NCI-H748 (cell line): ENCODE measurements around the gene RTP2.

Source experiments
- DNase-seq: peaks from one replicate; lab custom pipeline; 2025; ENCODE audit not compliant: unreplicated experiment; lab: John Stamatoyannopoulos, UW

The RTP2 gene

DNA sequence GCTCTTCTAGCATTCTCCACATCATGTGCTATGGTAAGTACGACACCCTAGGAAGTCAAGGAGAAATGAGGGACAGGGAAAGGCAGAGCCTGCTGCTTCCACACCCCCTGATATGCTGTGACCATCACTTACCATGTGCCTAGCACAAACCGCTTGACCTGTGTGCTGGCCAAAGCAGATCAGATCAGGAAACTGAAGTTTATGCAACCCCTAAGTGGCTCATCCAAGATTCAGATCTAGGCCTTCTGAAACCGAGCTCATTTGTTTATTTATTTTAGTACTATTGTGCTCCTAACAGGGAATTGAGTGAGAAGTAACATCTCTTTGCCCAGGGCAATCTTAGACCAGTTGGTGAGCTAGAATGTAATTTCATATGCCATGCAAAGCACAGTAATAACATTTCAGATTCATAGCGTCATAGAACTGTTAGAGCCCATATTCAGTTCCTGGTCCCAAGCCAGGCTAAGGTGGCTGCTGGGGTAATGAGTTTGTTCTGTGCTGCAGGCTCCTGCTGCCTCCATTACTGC lies at the start of gene RTP2:
RTP2 (minus strand) TSS at position 51 of the 527 bp plus-strand sequence. CDS start 429 bp downstream, outside the sequence.
- no peak for DNase-seq

DNA sequence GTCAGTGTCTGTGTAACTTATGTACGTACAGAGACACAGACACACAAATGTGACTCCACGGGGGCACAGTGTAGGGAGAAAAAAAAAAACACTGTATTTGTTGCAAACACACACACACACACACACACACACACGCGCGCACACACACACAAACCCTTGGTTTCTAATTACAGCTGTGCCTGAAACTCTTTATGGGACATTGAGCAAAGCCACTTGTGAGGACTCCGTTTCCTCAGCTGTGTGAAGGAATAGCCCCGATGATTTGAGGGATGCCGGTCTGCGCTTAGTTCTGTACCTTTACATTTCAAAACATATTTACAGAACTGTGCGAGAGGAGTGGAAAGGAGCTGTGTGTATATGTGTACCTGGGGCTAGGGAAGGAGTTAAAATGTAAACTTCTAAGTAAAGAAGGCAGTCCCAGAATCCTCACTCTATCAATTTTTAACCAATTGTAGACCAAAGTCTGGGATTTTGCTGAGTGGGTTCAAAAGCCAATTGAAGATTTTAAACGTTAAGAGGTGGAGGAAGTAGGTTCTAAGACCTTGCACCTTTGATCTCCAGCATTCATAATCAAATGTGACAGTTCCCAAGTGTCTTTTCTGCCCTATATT lies 48.3 kb upstream of the RTP2 start:
- peak; percentile 14 for DNase-seq

DNA sequence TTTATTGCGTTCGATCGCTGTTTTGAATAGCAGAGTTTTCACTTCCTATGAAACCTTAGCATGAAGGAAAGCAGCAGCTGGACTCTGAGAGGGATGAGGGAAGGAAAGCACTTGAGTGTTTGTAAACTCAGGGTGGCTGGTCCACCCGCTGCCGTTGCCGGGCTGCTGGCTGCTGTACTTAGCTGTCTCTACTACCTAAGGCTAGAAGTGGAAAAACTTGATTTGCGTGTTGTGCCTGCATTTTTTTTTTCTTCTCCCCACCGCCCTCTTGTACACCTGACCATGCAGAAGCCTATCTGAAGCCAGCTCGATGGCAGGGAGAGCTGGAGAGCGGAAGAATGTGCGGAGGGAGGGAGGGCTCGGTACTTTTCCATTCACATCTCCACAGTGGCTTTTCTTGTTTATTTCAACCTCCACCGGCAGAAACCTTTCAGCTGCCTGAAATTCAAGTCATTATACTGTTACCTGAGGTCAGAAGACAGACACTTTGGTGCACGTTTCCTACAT lies 47.7 kb upstream of the RTP2 start:
- peak; percentile 72 for DNase-seq

GRCh38 chr3:187748050-187748481 lies 45.7 kb upstream of the RTP2 start:
- DNase-seq = peak; percentile 52

- DNase-seq = no peak
Measured at GRCh38 chr3:187747506-187747905, 45.1 kb upstream of the RTP2 start.

DNA sequence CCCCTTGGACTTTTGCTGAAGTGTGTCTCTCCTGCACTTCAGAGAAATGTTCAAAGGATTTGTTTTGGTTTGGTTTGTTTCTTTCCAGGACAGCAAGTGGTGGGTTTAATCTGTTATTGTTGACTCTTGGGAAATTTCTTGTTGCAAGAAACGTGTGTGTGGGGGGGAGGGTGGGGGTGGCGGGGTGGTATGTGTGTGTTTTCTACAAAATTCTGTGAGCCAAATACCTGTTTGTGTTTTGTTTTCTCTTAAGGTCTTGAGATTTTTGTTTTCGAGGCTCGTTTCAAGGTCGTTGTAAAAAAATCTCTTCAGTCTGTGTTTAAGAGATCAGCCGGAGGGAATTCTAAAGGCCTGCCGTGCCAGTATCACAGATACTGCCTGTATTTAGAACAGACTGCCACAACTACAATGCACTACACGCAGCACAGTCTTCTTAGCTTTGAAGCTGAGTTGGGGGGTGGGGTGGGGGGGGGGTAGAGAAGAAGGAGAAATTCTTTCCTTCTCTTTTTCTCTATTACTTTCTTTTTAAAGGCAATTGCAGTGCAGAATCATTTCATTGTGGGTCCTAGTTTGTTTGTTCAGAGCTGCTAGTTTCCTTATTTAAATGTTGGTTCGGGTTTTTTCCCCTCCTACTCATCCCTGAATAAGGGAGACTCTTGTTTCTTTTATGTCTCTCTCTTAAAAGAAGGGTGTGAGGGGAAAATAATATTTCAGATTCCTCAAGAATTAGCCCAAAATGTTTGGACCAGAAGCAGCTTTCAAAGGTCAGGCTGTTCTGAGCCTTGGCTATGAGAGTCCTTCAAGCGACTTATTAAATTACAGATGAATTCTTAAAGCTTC lies 44.3 kb upstream of the RTP2 start:
- DNase-seq = no peak

DNA sequence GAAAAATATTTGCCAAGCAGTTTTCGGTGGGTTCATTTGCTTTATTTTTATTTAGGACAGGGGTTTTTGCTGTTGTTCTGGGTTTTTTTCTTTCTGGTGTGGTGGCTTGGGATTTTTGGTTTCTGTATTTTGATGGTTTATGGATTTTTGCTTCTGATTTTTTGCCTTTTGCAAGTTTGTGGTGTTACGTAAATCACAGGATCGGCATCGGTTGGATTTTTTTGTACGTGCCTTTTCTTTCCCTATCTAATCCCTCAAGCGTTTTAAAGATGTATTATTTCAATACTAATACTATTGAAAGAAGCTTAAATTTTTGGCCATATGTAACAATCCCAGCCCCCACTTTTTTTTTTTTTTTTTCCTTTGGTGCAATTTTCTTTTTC lies 43.7 kb upstream of the RTP2 start:
- no peak for DNase-seq

GRCh38 chr3:187745201-187746058 lies 43.1 kb upstream of the RTP2 start, which contains the start of gene BCL6:
TSS of gene BCL6 (minus strand) at chr3:187745468. CDS start at chr3:187733693, 11,775 bp downstream.
- peak; percentile 80 for DNase-seq

DNA sequence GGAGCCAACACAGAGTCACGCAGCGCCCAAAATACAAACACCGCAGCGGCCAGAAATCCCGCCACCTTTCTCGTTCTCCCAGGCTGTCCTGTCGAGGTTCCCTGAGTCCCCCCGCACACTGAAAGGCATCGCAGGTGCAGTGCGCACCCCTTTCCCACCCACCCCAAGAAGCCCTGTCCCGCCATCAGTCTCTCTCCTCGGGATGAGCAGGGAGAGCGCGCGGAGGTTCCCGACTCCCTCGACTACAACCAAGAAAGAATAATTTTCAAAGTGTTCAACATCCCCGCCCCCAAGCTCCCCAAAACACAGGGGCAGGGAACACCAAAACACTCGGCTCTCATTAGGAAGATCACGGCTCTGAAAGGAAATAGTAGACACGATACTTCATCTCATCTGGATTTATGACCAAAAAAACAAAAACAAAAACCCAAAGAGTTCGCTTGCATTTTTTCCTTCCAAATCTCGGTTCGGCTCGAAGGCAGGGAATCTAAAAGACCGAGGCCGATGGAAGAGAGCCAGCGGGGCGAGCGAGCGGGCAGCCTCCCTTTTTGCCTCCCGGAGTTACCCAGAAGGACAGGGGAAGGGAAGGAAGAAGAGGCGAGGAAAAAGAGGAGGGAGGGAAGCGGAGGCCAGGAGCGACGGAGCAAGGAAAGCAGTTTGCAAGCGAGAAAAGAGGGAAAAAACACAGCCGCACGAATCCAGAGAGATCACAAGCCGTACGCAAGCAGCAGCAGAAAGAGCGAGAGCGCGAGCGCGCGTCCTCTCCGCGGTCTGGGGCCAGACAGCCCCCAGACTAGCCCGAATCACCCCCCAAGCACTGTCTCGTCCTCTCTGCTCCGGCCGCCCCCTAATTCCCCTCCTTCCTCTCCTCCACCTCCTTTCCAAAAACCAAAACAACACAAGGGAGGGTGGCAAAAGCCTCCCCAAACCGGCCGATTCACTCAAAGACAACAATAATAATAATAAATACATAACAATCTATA lies 42.1 kb upstream of the RTP2 start:
- peak; percentile 40 for DNase-seq

- peak; percentile 21 for DNase-seq
Measured at GRCh38 chr3:187743195-187744141, 41.1 kb upstream of the RTP2 start.

GRCh38 chr3:187742351-187743171 lies 40.2 kb upstream of the RTP2 start:
- no peak for DNase-seq

GRCh38 chr3:187741403-187742350 lies 39.3 kb upstream of the RTP2 start:
- peak; percentile 52 for DNase-seq

GRCh38 chr3:187740421-187741399 lies 38.4 kb upstream of the RTP2 start:
- peak; percentile 34 for DNase-seq

DNA sequence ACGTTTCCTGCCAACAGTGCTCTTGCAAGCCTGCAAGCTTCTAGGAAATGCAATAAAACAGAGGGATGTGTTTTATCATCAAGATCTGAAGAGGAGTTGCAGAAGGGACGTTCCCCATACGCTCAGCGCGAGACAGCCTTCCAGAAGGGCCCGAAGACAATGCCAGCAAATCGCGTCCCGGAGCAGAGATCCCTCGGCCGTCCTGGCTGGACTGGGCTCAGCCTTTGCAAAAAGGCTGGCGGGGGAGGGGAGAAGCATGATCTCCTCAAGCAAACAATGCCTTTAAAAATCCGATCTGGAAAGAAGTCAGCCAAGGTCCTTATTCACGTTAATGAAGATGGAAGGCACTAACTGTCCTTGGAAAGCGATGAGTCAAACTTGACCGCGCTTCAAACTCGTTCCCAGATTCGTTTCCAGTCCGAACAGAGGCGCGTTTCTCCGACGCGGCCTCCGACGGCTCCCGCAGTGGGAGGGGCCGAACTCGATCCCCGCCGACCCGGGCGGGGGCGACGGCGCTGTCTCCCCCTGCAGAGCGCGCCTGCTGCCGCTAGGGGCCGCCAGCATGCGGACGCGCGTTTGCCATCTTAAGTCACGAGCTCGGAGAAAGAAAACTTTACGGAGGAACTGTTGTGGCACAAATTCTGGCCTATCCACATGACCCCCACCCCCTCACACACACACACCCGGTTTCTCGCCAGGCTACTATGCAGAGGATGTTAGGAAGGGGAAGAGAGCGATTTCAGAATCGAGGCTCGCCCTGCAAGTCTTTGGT lies 37.4 kb upstream of the RTP2 start:
- peak; percentile 44 for DNase-seq

DNA sequence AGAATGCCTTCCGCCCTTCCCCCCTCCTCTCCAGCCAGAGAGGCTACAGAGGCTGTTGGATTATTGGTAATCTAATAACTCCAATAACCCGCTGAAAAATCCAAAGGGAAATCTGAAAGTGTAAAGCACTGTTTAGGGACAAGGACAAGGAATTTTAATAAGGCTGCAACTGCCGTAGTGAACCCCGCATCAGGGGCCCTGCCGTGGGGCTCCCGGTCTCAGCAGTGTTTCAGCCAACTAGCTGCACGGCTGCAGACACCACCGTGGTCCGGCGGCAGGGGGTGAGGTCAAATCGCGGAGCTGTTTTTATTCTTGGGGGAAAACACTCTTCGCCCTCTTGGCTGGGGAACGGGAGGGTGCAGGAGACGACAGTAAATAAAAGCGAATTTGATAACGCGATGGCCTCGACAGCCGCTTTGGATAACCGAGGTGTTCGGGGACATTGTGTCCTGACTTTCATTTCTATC lies 36.8 kb upstream of the RTP2 start:
- DNase-seq = peak; percentile 36
